ENCODE results near the gene LARGE1. TPM values are rescaled to one million over a fixed set of nuclear protein-coding genes. Genes with fewer than 3 reads are reported as not detected.

LARGE1 gene
- total RNA-seq, 1 donor from 2014 or later = 35.7 TPM

GRCh38 chr22:33354928-33355327 is 565.3 kb downstream of the LARGE1 start:
- H3K27ac Mint-ChIP-seq = no peak overlapping the region
- H3K9me3 Mint-ChIP-seq = peaks cover 6% of the 10 kb centered on the region
- no peaks in the 10 kb centered on the region for H3K27me3 Mint-ChIP-seq (ENCODE audit: low read depth)
- TF ChIP-seq CTCF (IDR thresholded peaks at IDR 0.05; ENCODE audit: unreplicated experiment) = no peak
- DNase-seq (ENCODE audit: low spot score in 2 of 2, unreplicated experiment in 2 of 2) = no peak
- no peaks in the 10 kb centered on the region for H3K36me3 Mint-ChIP-seq
- H3K4me1 Mint-ChIP-seq = peaks cover 2% of the 10 kb centered on the region
- no peak overlapping the region for H3K4me3 Mint-ChIP-seq

GRCh38 chr22:33353502-33353901 is 566.8 kb downstream of the LARGE1 start:
- DNase-seq (ENCODE audit: low spot score in 2 of 2, unreplicated experiment in 2 of 2) = no peak
- no peak overlapping the region for H3K4me3 Mint-ChIP-seq
- no peaks in the 10 kb centered on the region for H3K27me3 Mint-ChIP-seq (ENCODE audit: low read depth)
- peaks cover 2% of the 10 kb centered on the region for H3K4me1 Mint-ChIP-seq
- peaks cover 17% of the 10 kb centered on the region for H3K9me3 Mint-ChIP-seq
- TF ChIP-seq CTCF (IDR thresholded peaks at IDR 0.05; ENCODE audit: unreplicated experiment) = no peak
- H3K27ac Mint-ChIP-seq = no peak overlapping the region
- peaks cover 6% of the 10 kb centered on the region for H3K36me3 Mint-ChIP-seq

- Mint-ChIP-seq H3K4me3 (no peak overlapping the region), H3K4me1 (peaks cover 2% of the 10 kb centered on the region), H3K36me3 (peaks cover 9% of the 10 kb centered on the region), H3K9me3 (peaks cover 17% of the 10 kb centered on the region), H3K27me3 (ENCODE audit: low read depth) (no peaks in the 10 kb centered on the region), H3K27ac (no peak overlapping the region)
- no peak for DNase-seq (ENCODE audit: low spot score in 2 of 2, unreplicated experiment in 2 of 2)
- TF ChIP-seq CTCF (IDR thresholded peaks at IDR 0.05; ENCODE audit: unreplicated experiment) = no peak
Measured at GRCh38 chr22:33352768-33353167, 567.5 kb downstream of the LARGE1 start.

- Mint-ChIP-seq H3K36me3 (peaks cover 11% of the 10 kb centered on the region), H3K9me3 (peaks cover 17% of the 10 kb centered on the region), H3K4me3 (no peak overlapping the region), H3K27me3 (ENCODE audit: low read depth) (no peaks in the 10 kb centered on the region), H3K4me1 (peaks cover 2% of the 10 kb centered on the region), H3K27ac (no peak overlapping the region)
- no peak for TF ChIP-seq CTCF (IDR thresholded peaks at IDR 0.05; ENCODE audit: unreplicated experiment)
- DNase-seq (ENCODE audit: low spot score in 2 of 2, unreplicated experiment in 2 of 2) = no peak
Measured at GRCh38 chr22:33350961-33351360, 569.3 kb downstream of the LARGE1 start.

GRCh38 chr22:33350491-33350890 is 569.8 kb downstream of the LARGE1 start:
- H3K27me3 Mint-ChIP-seq (ENCODE audit: low read depth) = no peaks in the 10 kb centered on the region
- peaks cover 11% of the 10 kb centered on the region for H3K36me3 Mint-ChIP-seq
- H3K9me3 Mint-ChIP-seq = peaks cover 17% of the 10 kb centered on the region
- peaks cover 2% of the 10 kb centered on the region for H3K4me1 Mint-ChIP-seq
- H3K27ac Mint-ChIP-seq = no peak overlapping the region
- no peak overlapping the region for H3K4me3 Mint-ChIP-seq
- no peak for DNase-seq (ENCODE audit: low spot score in 2 of 2, unreplicated experiment in 2 of 2)
- TF ChIP-seq CTCF (IDR thresholded peaks at IDR 0.05; ENCODE audit: unreplicated experiment) = no peak

GRCh38 chr22:33347002-33347401 is 573.3 kb downstream of the LARGE1 start:
- no peak for DNase-seq (ENCODE audit: low spot score in 2 of 2, unreplicated experiment in 2 of 2)
- Mint-ChIP-seq H3K4me3 (no peak overlapping the region), H3K27ac (no peak overlapping the region), H3K4me1 (no peaks in the 10 kb centered on the region), H3K27me3 (ENCODE audit: low read depth) (no peaks in the 10 kb centered on the region), H3K9me3 (peaks cover 17% of the 10 kb centered on the region), H3K36me3 (peaks cover 11% of the 10 kb centered on the region)
- no peak for TF ChIP-seq CTCF (IDR thresholded peaks at IDR 0.05; ENCODE audit: unreplicated experiment)

All from mesothelial cell of epicardium (in vitro differentiated cells).